GM21529 (cell line): ENCODE results near the gene SERPINF2.
"Not testable (repeated sequence)": the region's sequence is repeated elsewhere in the genome, so short reads cannot be mapped to it uniquely, and the experiment has no call there.

Experiments
- ATAC-seq: cut with Tn5 transposase; IDR thresholded peaks from one replicate; pipeline ENCODE4 v1.9.1; 2021; ENCODE audit not compliant: unreplicated experiment

SERPINF2 gene

GRCh38 chr17:1762233-1762900, 19.7 kb downstream of the SERPINF2 start:
- no peak for ATAC-seq

- ATAC-seq: no peak
These were observed 20.5 kb downstream of the SERPINF2 start for GRCh38 chr17:1762901-1763898.

- ATAC-seq: no peak
These were observed 21.6 kb downstream of the SERPINF2 start for GRCh38 chr17:1764284-1764683.

GRCh38 chr17:1764705-1765104, 22.0 kb downstream of the SERPINF2 start:
- not testable (repeated sequence) for ATAC-seq

- no peak for ATAC-seq
These were observed 22.9 kb downstream of the SERPINF2 start for GRCh38 chr17:1765576-1765975.

GRCh38 chr17:1766382-1767135, 23.9 kb downstream of the SERPINF2 start:
- ATAC-seq: no peak

- no peak for ATAC-seq
These were observed 24.7 kb downstream of the SERPINF2 start for GRCh38 chr17:1767358-1767757.

GRCh38 chr17:1769822-1770477, 27.3 kb downstream of the SERPINF2 start:
- ATAC-seq: no peak

GRCh38 chr17:1773000-1773695, 30.5 kb downstream of the SERPINF2 start:
- not testable (repeated sequence) for ATAC-seq

GRCh38 chr17:1773696-1774181, 31.1 kb downstream of the SERPINF2 start:
- ATAC-seq: no peak

GRCh38 chr17:1774390-1775176, 31.9 kb downstream of the SERPINF2 start:
- no peak for ATAC-seq

- ATAC-seq: no peak
These were observed 33.7 kb downstream of the SERPINF2 start for GRCh38 chr17:1776328-1776727.

GRCh38 chr17:1776857-1777256, 34.2 kb downstream of the SERPINF2 start:
- ATAC-seq: no peak

- no peak for ATAC-seq
These were observed 37.0 kb downstream of the SERPINF2 start for GRCh38 chr17:1779571-1780131.

- ATAC-seq: no peak
These were observed 39.5 kb downstream of the SERPINF2 start for GRCh38 chr17:1782171-1782567.

- no peak for ATAC-seq
These were observed 40.6 kb downstream of the SERPINF2 start for GRCh38 chr17:1783271-1783670.

- no peak for ATAC-seq
These were observed 41.4 kb downstream of the SERPINF2 start for GRCh38 chr17:1783834-1784611.

GRCh38 chr17:1785930-1786329, 43.3 kb downstream of the SERPINF2 start:
- ATAC-seq: no peak
